Measurements from ENCODE around the gene SDHA. TPM values are rescaled to one million over a fixed set of nuclear protein-coding genes. Genes with fewer than 3 reads are reported as not detected.

The SDHA gene
- total and polyA plus RNA-seq, 4 donors, result 60.0 to 105 (median 91.4) TPM

GRCh38 chr5:182126-182525 is 36.0 kb upstream of the SDHA start:
- Histone ChIP-seq H3K27ac (ENCODE audit: low read depth in 1 of 2, low read length in 1 of 2) (no peak overlapping the region), H3K4me3 (no peak overlapping the region), H3K9ac (ENCODE audit: insufficient read depth in 1 of 2, low read length in 2 of 2) (no peak overlapping the region), H3K36me3 (ENCODE audit: control insufficient read depth in 4 of 4, insufficient read depth in 4 of 4, low read length in 4 of 4) (peaks cover 0 to 5% (median 0%) of the 10 kb centered on the region in 4 donors), H3K9me3 (ENCODE audit: control insufficient read depth in 4 of 4, insufficient read depth in 3 of 4, low read length in 3 of 4) (no peaks in the 10 kb centered on the region), H3K4me1 (ENCODE audit: control insufficient read depth in 5 of 5, insufficient read depth in 5 of 5, low read length in 5 of 5) (no peaks in the 10 kb centered on the region), H3K27me3 (ENCODE audit: control insufficient read depth in 3 of 3, insufficient read depth in 3 of 3, low read length in 2 of 3) (no peaks in the 10 kb centered on the region)
- no peak for TF ChIP-seq CTCF (IDR thresholded peaks at IDR 0.05; ENCODE audit: control extremely low read depth, extremely low read depth)
- no peak for ATAC-seq (ENCODE audit: insufficient read depth, low FRiP score)
- WGBS, 2 donors, result 94 to 97% methylated on average over 12 of the region's 12 CpGs
- no peak for DNase-seq

GRCh38 chr5:184471-184870 is 33.6 kb upstream of the SDHA start:
- WGBS, 2 donors, result 79 to 94% methylated on average over 7 of the region's 7 CpGs
- no peak overlapping the region for H3K4me3 ChIP-seq
- H3K9ac ChIP-seq (ENCODE audit: insufficient read depth in 1 of 2, low read length in 2 of 2), result no peak overlapping the region
- H3K36me3 ChIP-seq (ENCODE audit: control insufficient read depth in 4 of 4, insufficient read depth in 4 of 4, low read length in 4 of 4), result peaks cover 0 to 5% (median 0%) of the 10 kb centered on the region in 4 donors
- ATAC-seq (ENCODE audit: insufficient read depth, low FRiP score) (no peak), DNase-seq (no peak)
- no peak for TF ChIP-seq CTCF (IDR thresholded peaks at IDR 0.05; ENCODE audit: control extremely low read depth, extremely low read depth)
- peaks cover 0 to 3% (median 0%) of the 10 kb centered on the region in 5 donors for H3K4me1 ChIP-seq (ENCODE audit: control insufficient read depth in 5 of 5, insufficient read depth in 5 of 5, low read length in 5 of 5)
- H3K9me3 ChIP-seq (ENCODE audit: control insufficient read depth in 4 of 4, insufficient read depth in 3 of 4, low read length in 3 of 4), result no peaks in the 10 kb centered on the region
- H3K27me3 ChIP-seq (ENCODE audit: control insufficient read depth in 3 of 3, insufficient read depth in 3 of 3, low read length in 2 of 3), result no peaks in the 10 kb centered on the region
- no peak overlapping the region for H3K27ac ChIP-seq (ENCODE audit: low read depth in 1 of 2, low read length in 1 of 2)

GRCh38 chr5:185095-186070 is 32.7 kb upstream of the SDHA start:
- Histone ChIP-seq H3K27ac (ENCODE audit: low read depth in 1 of 2, low read length in 1 of 2) (no peak overlapping the region), H3K4me1 (ENCODE audit: control insufficient read depth in 5 of 5, insufficient read depth in 5 of 5, low read length in 5 of 5) (peaks cover 0 to 3% (median 3%) of the 10 kb centered on the region in 5 donors), H3K4me3 (no peak overlapping the region), H3K9ac (ENCODE audit: insufficient read depth in 1 of 2, low read length in 2 of 2) (no peak overlapping the region), H3K36me3 (ENCODE audit: control insufficient read depth in 4 of 4, insufficient read depth in 4 of 4, low read length in 4 of 4) (peaks cover 0 to 5% (median 0%) of the 10 kb centered on the region in 4 donors), H3K9me3 (ENCODE audit: control insufficient read depth in 4 of 4, insufficient read depth in 3 of 4, low read length in 3 of 4) (no peaks in the 10 kb centered on the region), H3K27me3 (ENCODE audit: control insufficient read depth in 3 of 3, insufficient read depth in 3 of 3, low read length in 2 of 3) (peaks cover 0 to 6% (median 0%) of the 10 kb centered on the region in 3 donors)
- DNase-seq (no peak), ATAC-seq (ENCODE audit: insufficient read depth, low FRiP score) (no peak)
- 86 to 91% methylated on average over 21 of the region's 21 CpGs for WGBS, 2 donors
- no peak for TF ChIP-seq CTCF (IDR thresholded peaks at IDR 0.05; ENCODE audit: control extremely low read depth, extremely low read depth)
